OCI-LY3 (cell line): ENCODE measurements around the gene SRP68.

Experiments
- EZH2phosphoT487 ChIP-seq: fragments of 200-600 bp; shearing (Covaris generic); IDR thresholded peaks from 2 replicates; pipeline ENCODE4 v1.6.1; 2018; ENCODE audit warnings: antibody characterized with exemption, mixed run types, low read depth
- TF ChIP-seq, protein P1 (sequence below): fragments of 200-600, 300-600 bp; sonication (generic); IDR thresholded peaks from 2 replicates; pipeline ENCODE4 v1.5.1; 2014; ENCODE audit warnings: antibody characterized with exemption, low read length, low read depth

DNA sequence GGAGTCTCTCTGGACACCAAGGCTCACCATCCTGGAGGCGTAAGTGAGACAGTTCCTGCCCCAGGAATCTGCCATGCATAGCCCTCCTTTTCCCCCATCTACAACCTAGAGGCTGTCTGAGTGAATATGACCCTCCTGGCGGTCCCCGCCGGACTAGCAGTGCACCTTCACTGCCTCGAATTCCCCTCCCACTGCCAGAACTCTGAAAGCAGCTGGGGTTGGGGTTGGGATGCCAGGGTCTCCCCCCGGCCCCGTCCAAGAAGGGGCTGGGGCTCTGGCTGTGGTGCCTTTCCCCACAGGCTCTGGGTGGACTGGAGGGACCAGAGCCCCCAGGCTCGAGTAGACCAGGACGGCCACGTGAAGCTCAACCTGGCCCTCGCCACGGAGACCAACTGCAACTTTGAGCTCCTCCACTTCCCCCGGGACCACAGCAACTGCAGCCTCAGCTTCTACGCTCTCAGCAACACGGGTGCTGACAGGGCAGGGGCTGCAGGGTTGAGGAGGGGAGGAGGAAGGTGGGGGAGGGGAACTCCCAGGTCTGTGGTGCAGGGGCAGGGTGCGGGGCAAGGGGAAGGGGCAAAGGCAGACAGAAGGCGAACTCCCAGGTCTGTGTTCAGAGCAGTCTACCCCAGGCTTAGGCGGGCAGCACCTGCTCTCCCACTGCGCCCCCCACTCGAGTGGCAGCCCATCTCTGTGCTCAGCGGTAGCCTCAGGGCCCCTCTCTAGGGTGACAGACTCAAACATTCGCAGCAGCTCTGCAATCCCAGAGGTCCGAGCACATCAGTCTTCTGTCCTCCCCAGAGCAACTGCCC, 7.8 kb upstream of the SRP68 start:
- no peak for TF ChIP-seq EZH2phosphoT487
- TF ChIP-seq, protein P1, sequence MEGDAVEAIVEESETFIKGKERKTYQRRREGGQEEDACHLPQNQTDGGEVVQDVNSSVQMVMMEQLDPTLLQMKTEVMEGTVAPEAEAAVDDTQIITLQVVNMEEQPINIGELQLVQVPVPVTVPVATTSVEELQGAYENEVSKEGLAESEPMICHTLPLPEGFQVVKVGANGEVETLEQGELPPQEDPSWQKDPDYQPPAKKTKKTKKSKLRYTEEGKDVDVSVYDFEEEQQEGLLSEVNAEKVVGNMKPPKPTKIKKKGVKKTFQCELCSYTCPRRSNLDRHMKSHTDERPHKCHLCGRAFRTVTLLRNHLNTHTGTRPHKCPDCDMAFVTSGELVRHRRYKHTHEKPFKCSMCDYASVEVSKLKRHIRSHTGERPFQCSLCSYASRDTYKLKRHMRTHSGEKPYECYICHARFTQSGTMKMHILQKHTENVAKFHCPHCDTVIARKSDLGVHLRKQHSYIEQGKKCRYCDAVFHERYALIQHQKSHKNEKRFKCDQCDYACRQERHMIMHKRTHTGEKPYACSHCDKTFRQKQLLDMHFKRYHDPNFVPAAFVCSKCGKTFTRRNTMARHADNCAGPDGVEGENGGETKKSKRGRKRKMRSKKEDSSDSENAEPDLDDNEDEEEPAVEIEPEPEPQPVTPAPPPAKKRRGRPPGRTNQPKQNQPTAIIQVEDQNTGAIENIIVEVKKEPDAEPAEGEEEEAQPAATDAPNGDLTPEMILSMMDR: no peak
